Hepatocyte (in vitro differentiated cells): Measurements from ENCODE around the gene CRIP2. TPM values are rescaled to one million over a fixed set of nuclear protein-coding genes. Genes with fewer than 3 reads are reported as not detected.

Experiments
- DNase-seq: peaks from one replicate; pipeline ENCODE4 v3.0.0-alpha.2; 2016; ENCODE audit warnings: low spot score
- H2AFZ ChIP-seq: fragments of 200-600 bp; sonication (generic); 2 replicates; pipeline ENCODE4 v1.6.0; 2016; ENCODE audit warnings: antibody characterized with exemption, mild to moderate bottlenecking
- H3K27ac ChIP-seq: fragments of 200-600 bp; sonication (generic); 2 replicates; pipeline ENCODE4 v1.5.1; 2016; ENCODE audit warnings: mild to moderate bottlenecking
- H3K27me3 ChIP-seq: fragments of 200-600 bp; sonication (generic); 2 replicates; pipeline ENCODE4 v1.6.1; 2016
- H3K36me3 ChIP-seq: fragments of 200-600 bp; sonication (generic); replicated peaks from 2 replicates; pipeline ENCODE4 v1.5.1; 2016; ENCODE audit warnings: low read depth; ENCODE audit not compliant: insufficient read depth
- H3K4me1 ChIP-seq: fragments of 200-600 bp; sonication (generic); 2 replicates; pipeline ENCODE4 v1.5.1; 2016; ENCODE audit warnings: mild to moderate bottlenecking, moderate library complexity; ENCODE audit not compliant: insufficient read depth
- H3K4me2 ChIP-seq: fragments of 200-600 bp; sonication (generic); 2 replicates; pipeline ENCODE4 v1.6.0; 2016
- H3K4me3 ChIP-seq: fragments of 200-600 bp; sonication (generic); 2 replicates; pipeline ENCODE4 v1.5.1; 2016; ENCODE audit warnings: mild to moderate bottlenecking
- H3K79me2 ChIP-seq: fragments of 200-600 bp; sonication (generic); 2 replicates; pipeline ENCODE4 v1.6.0; 2017; ENCODE audit warnings: mild to moderate bottlenecking
- H3K9me2 ChIP-seq: fragments of 200-600 bp; sonication (generic); replicated peaks from 2 replicates; pipeline ENCODE4 v1.6.0; 2017; ENCODE audit warnings: mild to moderate bottlenecking; ENCODE audit not compliant: insufficient read depth
- H3K9me3 ChIP-seq: fragments of 200-600 bp; sonication (generic); 2 replicates; pipeline ENCODE4 v1.5.1; 2016; ENCODE audit warnings: low read depth, mild to moderate bottlenecking
- H4K20me1 ChIP-seq: fragments of 200-600 bp; sonication (generic); 2 replicates; pipeline ENCODE4 v1.6.0; 2016; ENCODE audit warnings: mild to moderate bottlenecking; ENCODE audit not compliant: insufficient read depth, poor library complexity, severe bottlenecking
- CTCF ChIP-seq: fragments of 200-600 bp; sonication (generic); IDR thresholded peaks from 2 replicates; pipeline ENCODE4 v1.5.1; 2016; ENCODE audit warnings: antibody characterized with exemption, mild to moderate bottlenecking; ENCODE audit not compliant: poor library complexity
- EZH2 ChIP-seq: fragments of 200-600 bp; sonication (generic); IDR thresholded peaks from 2 replicates; pipeline ENCODE4 v1.6.1; 2016; ENCODE audit warnings: antibody characterized with exemption, mild to moderate bottlenecking, borderline replicate concordance
- EZH2phosphoT487 ChIP-seq: fragments of 200-600 bp; sonication (generic); IDR thresholded peaks from one replicate; pipeline ENCODE4 v1.6.1; 2018; ENCODE audit warnings: antibody characterized with exemption, mild to moderate bottlenecking, low read depth, moderate library complexity; ENCODE audit not compliant: unreplicated experiment, severe bottlenecking
- WGBS: methylation state at CpG from one replicate; pipeline ENCODE4 v1.1.6; 2016; ENCODE audit warnings: low lambda C conversion rate; ENCODE audit errors: missing lambda C conversion rate; 5-methylcytosine and 5-hydroxymethylcytosine counted together
- polyA plus RNA-seq: library from polyadenylated mRNA; unstranded; fragments of >200 nt; fragmentation: Nextera tagmentation; extraction: Ambion mirVana; gene quantifications from 2 replicates; pipeline ENCODE4 v1.2.1, GENCODE V29; 2016
- total RNA-seq: library from RNA; depleted of rRNA; stranded (reverse); fragments of >200 nt; gene quantifications from 2 replicates; pipeline ENCODE4 v1.2.3, GENCODE V29; 2014

The CRIP2 gene
- total and polyA plus RNA-seq, 2 experiments from 2014 or later: 8.3 to 29.1 TPM

- 85% methylated on average over 17 of the region's 17 CpGs for WGBS
- H3K27ac ChIP-seq: no peak overlapping the region
- H2AFZ ChIP-seq: no peak overlapping the region
- peaks cover 19% of the 10 kb centered on the region for H4K20me1 ChIP-seq
- DNase-seq: no peak
- H3K4me1 ChIP-seq: peaks cover 4% of the 10 kb centered on the region
- H3K4me3 ChIP-seq: no peak overlapping the region
- no peaks in the 10 kb centered on the region for H3K27me3 ChIP-seq
- H3K79me2 ChIP-seq: peaks cover 90% of the 10 kb centered on the region
- H3K9me2 ChIP-seq: no peaks in the 10 kb centered on the region
- no peaks in the 10 kb centered on the region for H3K9me3 ChIP-seq
- TF ChIP-seq EZH2 (no peak), EZH2phosphoT487 (no peak), CTCF (no peak)
- no peaks in the 10 kb centered on the region for H3K36me3 ChIP-seq
- H3K4me2 ChIP-seq: no peak overlapping the region
Measured at GRCh38 chr14:105433161-105433605, 41.4 kb upstream of the CRIP2 start.

- Histone ChIP-seq H3K36me3 (no peaks in the 10 kb centered on the region), H3K4me2 (no peak overlapping the region), H3K9me2 (no peaks in the 10 kb centered on the region), H3K79me2 (peaks cover 68% of the 10 kb centered on the region), H3K4me3 (no peak overlapping the region), H3K27me3 (no peaks in the 10 kb centered on the region), H4K20me1 (peaks cover 22% of the 10 kb centered on the region), H3K4me1 (peaks cover 4% of the 10 kb centered on the region), H3K27ac (no peak overlapping the region), H3K9me3 (no peaks in the 10 kb centered on the region), H2AFZ (no peak overlapping the region)
- WGBS: 96% methylated on average over 12 of the region's 12 CpGs
- DNase-seq: no peak
- TF ChIP-seq CTCF: no peak
Measured at GRCh38 chr14:105436402-105436801, 38.2 kb upstream of the CRIP2 start.

- no peaks in the 10 kb centered on the region for H3K27me3 ChIP-seq
- H3K79me2 ChIP-seq: peaks cover 61% of the 10 kb centered on the region
- DNase-seq: no peak
- H2AFZ ChIP-seq: no peak overlapping the region
- peaks cover 22% of the 10 kb centered on the region for H4K20me1 ChIP-seq
- H3K4me3 ChIP-seq: no peak overlapping the region
- H3K4me1 ChIP-seq: no peaks in the 10 kb centered on the region
- no peaks in the 10 kb centered on the region for H3K9me3 ChIP-seq
- H3K36me3 ChIP-seq: no peaks in the 10 kb centered on the region
- no peaks in the 10 kb centered on the region for H3K9me2 ChIP-seq
- no peak for TF ChIP-seq CTCF
- TF ChIP-seq EZH2phosphoT487: no peak
- TF ChIP-seq EZH2: no peak
- H3K4me2 ChIP-seq: no peak overlapping the region
- WGBS: 93% methylated on average over 30 of the region's 31 CpGs
- H3K27ac ChIP-seq: no peak overlapping the region
Measured at GRCh38 chr14:105436891-105437722, 37.5 kb upstream of the CRIP2 start.
